Measurements from ENCODE around the gene FADS6.

FADS6 gene

GRCh38 chr17:74898376-74898946 is 5.0 kb upstream of the FADS6 start:
- no peak for DNase-seq (ENCODE audit: low read depth)
- no peak for TF ChIP-seq POLR2A (IDR thresholded peaks at IDR 0.05; ENCODE audit: extremely low read depth, insufficient read length)
- no peak for TF ChIP-seq MAX (IDR thresholded peaks at IDR 0.05; ENCODE audit: low read depth, low read length)
- TF ChIP-seq MYC (IDR thresholded peaks at IDR 0.05; ENCODE audit: low read depth, low read length): no peak
- no peak for TF ChIP-seq CTCF (IDR thresholded peaks at IDR 0.05; ENCODE audit: low read depth, low read length)
- no peak overlapping the region for H3K4me3 ChIP-seq (ENCODE audit: low read depth, low read length)

DNA sequence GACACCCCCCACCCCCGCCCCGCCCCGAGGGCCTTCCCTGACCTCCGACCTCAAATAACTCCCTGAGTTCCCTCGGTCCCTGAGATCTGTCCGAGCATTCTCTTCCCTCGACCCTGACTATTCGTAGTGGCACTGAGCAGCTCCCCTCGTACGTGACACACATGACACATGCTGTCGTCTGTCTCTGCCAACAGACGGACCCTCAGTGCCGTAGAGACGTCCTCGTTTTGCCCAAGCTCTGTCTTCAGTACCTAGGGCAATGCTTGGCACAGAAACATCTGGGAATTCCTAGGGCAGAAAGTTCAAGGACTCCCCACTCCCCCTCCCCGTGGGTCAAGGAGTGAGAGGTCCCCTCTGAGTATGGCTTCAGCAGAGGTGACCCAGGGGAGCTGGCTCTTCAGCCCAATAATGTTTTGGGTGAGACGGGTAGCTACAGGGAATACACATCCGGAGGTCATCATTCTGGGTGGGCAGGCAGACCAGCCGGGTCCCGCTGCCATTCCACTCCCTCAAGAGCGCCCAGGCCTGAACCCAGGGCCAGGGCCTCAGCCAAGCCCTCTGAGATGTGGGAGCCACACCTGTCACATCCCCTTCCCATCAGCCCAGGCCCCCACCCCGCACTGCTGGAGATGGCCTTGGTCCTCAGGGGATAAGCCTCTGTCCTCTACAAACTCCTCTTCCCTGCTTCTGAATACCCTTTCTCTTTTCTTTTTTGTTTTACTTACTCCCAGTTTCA is 671 bp upstream of the FADS6 start:
- DNase-seq (ENCODE audit: low read depth): no peak
- H3K4me3 ChIP-seq (ENCODE audit: low read depth, low read length): no peak overlapping the region
- TF ChIP-seq POLR2A (IDR thresholded peaks at IDR 0.05; ENCODE audit: extremely low read depth, insufficient read length) (no peak), CTCF (IDR thresholded peaks at IDR 0.05; ENCODE audit: low read depth, low read length) (no peak), MAX (IDR thresholded peaks at IDR 0.05; ENCODE audit: low read depth, low read length) (no peak), MYC (IDR thresholded peaks at IDR 0.05; ENCODE audit: low read depth, low read length) (no peak)

GRCh38 chr17:74892013-74892841 is 1.2 kb downstream of the FADS6 start:
- H3K4me3 ChIP-seq (ENCODE audit: low read depth, low read length): no peak overlapping the region
- no peak for DNase-seq (ENCODE audit: low read depth)
- TF ChIP-seq MAX (IDR thresholded peaks at IDR 0.05; ENCODE audit: low read depth, low read length): no peak
- TF ChIP-seq CTCF (IDR thresholded peaks at IDR 0.05; ENCODE audit: low read depth, low read length): no peak

GRCh38 chr17:74890554-74890953 is 2.9 kb downstream of the FADS6 start:
- TF ChIP-seq MYC (IDR thresholded peaks at IDR 0.05; ENCODE audit: low read depth, low read length) (no peak), CTCF (IDR thresholded peaks at IDR 0.05; ENCODE audit: low read depth, low read length) (no peak), MAX (IDR thresholded peaks at IDR 0.05; ENCODE audit: low read depth, low read length) (no peak), POLR2A (IDR thresholded peaks at IDR 0.05; ENCODE audit: extremely low read depth, insufficient read length) (no peak)
- H3K4me3 ChIP-seq (ENCODE audit: low read depth, low read length): no peak overlapping the region
- no peak for DNase-seq (ENCODE audit: low read depth)

DNA sequence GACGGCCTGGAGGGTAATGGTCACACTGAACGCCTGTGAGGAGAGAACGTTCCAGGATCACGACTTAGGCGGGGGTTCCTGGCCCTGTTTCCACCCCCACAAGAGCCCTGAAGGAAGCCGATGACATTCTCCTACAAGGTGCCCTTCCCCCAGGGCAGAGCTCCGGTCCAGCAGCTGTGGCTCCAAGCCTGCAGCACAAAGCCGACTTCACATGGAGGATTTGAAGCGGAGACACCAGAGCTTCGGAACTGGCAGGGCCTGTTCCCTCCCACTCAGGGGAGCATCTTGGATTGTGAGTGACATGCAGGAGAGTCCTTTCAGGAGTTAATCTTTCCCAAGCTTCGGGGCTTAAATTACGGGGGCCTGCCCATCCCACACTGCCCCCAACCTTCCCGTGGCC is 5.0 kb downstream of the FADS6 start:
- no peak for TF ChIP-seq MAX (IDR thresholded peaks at IDR 0.05; ENCODE audit: low read depth, low read length)
- TF ChIP-seq CTCF (IDR thresholded peaks at IDR 0.05; ENCODE audit: low read depth, low read length): no peak
- TF ChIP-seq POLR2A (IDR thresholded peaks at IDR 0.05; ENCODE audit: extremely low read depth, insufficient read length): no peak
- no peak for TF ChIP-seq MYC (IDR thresholded peaks at IDR 0.05; ENCODE audit: low read depth, low read length)
- no peak overlapping the region for H3K4me3 ChIP-seq (ENCODE audit: low read depth, low read length)
- DNase-seq (ENCODE audit: low read depth): no peak

Data from NB4 (cell line).